Adrenal gland (tissue), 5 donors: ENCODE data around the gene SLC7A9.

ENCODE experiments used
- CTCF ChIP-seq, 6 experiments: fragments of 450-650 bp in 4 of 6; fragments of 200-600 bp in 2 of 6; sonication (generic) in 1 of 6; IDR thresholded peaks; 1 replicate in 5 of 6; 2 replicates in 1 of 6; pipeline versions ENCODE4 v1.5.1 to v1.8.0; 2016 to 2021; ENCODE audit warnings: antibody characterized with exemption in 6 of 6, mild to moderate bottlenecking in 2 of 6, moderate library complexity in 1 of 6
- POLR2A ChIP-seq, 2 donors: fragments of 450-650 bp; IDR thresholded peaks; one replicate each; pipeline ENCODE4 v1.6.1; 2017; ENCODE audit warnings: antibody characterized with exemption in 2 of 2, mild to moderate bottlenecking in 2 of 2, moderate library complexity in 1 of 2
- donor health status: DM: no; HTN: no; CAD: no.

GRCh38 chr19:32917616-32917996 is 48.0 kb upstream of the SLC7A9 start:
- TF ChIP-seq CTCF (IDR thresholded peaks at IDR 0.05) (no peak), POLR2A (IDR thresholded peaks at IDR 0.05) (no peak)
